DOHH2 (cell line): ENCODE data around the gene CLDND1.

ENCODE experiments used
- CTCF ChIP-seq: fragments of 200-600 bp; sonication (generic); IDR thresholded peaks from one replicate; pipeline ENCODE4 v1.5.1; 2014; ENCODE audit warnings: antibody characterized with exemption, mild to moderate bottlenecking, low read depth, low read length; ENCODE audit not compliant: poor library complexity, severe bottlenecking
- EZH2phosphoT487 ChIP-seq: fragments of 200-600 bp; sonication (generic); IDR thresholded peaks from 2 replicates; pipeline ENCODE4 v1.6.1; 2017; ENCODE audit warnings: borderline replicate concordance, mild to moderate bottlenecking, antibody characterized with exemption, low read length, moderate library complexity, mixed read lengths

GRCh38 chr3:98550833-98551232, 28.1 kb upstream of the CLDND1 start:
- TF ChIP-seq CTCF (no peak), EZH2phosphoT487 (no peak)
